CD4-positive, alpha-beta T cell (primary cell): ENCODE results near the gene DMTF1. TPM values are rescaled to one million over a fixed set of nuclear protein-coding genes. Genes with fewer than 3 reads are reported as not detected.
"Not testable (repeated sequence)": the region's sequence is repeated elsewhere in the genome, so short reads cannot be mapped to it uniquely, and the experiment has no call there.

Experiments
- ATAC-seq: fragments of 200-7000 bp; cut with Tn5 transposase; one replicate; pipeline ENCODE4 v1.10.0; 2022; ENCODE audit warnings: mild to moderate bottlenecking; ENCODE audit not compliant: poor library complexity
- CTCF ChIA-PET: fragments of 350-600 bp; sonication (Branson Sonifier 250); formaldehyde crosslinking; loops from one replicate; lab custom pipeline; 2021; ENCODE audit warnings: antibody characterized with exemption, inconsistent platforms; lab: Charles Lee
- POLR2A ChIA-PET: fragments of 350-600 bp; sonication (Branson Sonifier 250); formaldehyde crosslinking; loops from one replicate; lab custom pipeline; 2021; ENCODE audit warnings: antibody characterized with exemption, inconsistent platforms; lab: Charles Lee
- DNase-seq, 14 experiments: peaks; one replicate each; pipeline ENCODE4 v3.0.0-alpha.2; 2013 to 2020; ENCODE audit warnings: mixed read lengths in 2 of 14
- H3K27ac ChIP-seq, 2 donors: one replicate each; pipeline versions ENCODE4 v1.5.1 to v1.7.0; 2013; ENCODE audit warnings: low read length in 2 of 2, low read depth in 1 of 2, mild to moderate bottlenecking in 1 of 2
- H3K27me3 ChIP-seq, 2 experiments: 1 replicate in 1 of 2; 2 replicates in 1 of 2; pipeline versions ENCODE4 v1.6.1 to v1.7.0; 2013; ENCODE audit warnings: low read length in 2 of 2, control low read depth in 1 of 2, mild to moderate bottlenecking in 1 of 2, moderate library complexity in 1 of 2; ENCODE audit not compliant: insufficient read depth in 2 of 2, control insufficient read depth in 1 of 2
- H3K36me3 ChIP-seq: one replicate; pipeline ENCODE4 v1.6.1; 2013; ENCODE audit warnings: low read length, control low read depth; ENCODE audit not compliant: insufficient read depth
- H3K4me1 ChIP-seq: one replicate; pipeline ENCODE4 v1.6.1; 2013; ENCODE audit warnings: low read length, control low read depth; ENCODE audit not compliant: insufficient read depth
- H3K4me3 ChIP-seq: one replicate; pipeline ENCODE4 v1.5.1; 2013; ENCODE audit warnings: mild to moderate bottlenecking, low read length, moderate library complexity
- H3K9me3 ChIP-seq, 2 experiments: 1 replicate in 1 of 2; 2 replicates in 1 of 2; pipeline versions ENCODE4 v1.6.1 to v1.7.0; 2013; ENCODE audit warnings: low read length in 2 of 2, mild to moderate bottlenecking in 2 of 2, control low read depth in 1 of 2, moderate library complexity in 1 of 2; ENCODE audit not compliant: control insufficient read depth in 1 of 2, insufficient read depth in 1 of 2
- H3K27ac Mint-ChIP-seq: one replicate; pipeline ENCODE4 v1.8.0; 2020; ENCODE audit warnings: mixed read lengths
- H3K27me3 Mint-ChIP-seq: one replicate; pipeline ENCODE4 v1.8.0; 2021; ENCODE audit warnings: mixed read lengths
- H3K36me3 Mint-ChIP-seq: one replicate; pipeline ENCODE4 v1.8.0; 2021; ENCODE audit warnings: low read depth, mixed read lengths
- H3K4me1 Mint-ChIP-seq: one replicate; pipeline ENCODE4 v1.8.0; 2021; ENCODE audit warnings: low read depth, mixed read lengths
- H3K4me3 Mint-ChIP-seq: one replicate; pipeline ENCODE4 v1.8.0; 2020; ENCODE audit warnings: mild to moderate bottlenecking, mixed read lengths
- H3K9me3 Mint-ChIP-seq: one replicate; pipeline ENCODE4 v1.8.0; 2020; ENCODE audit warnings: mixed read lengths
- intact Hi-C, 2 experiments: fragments of 100-400 bp; cut with DNase I in 1 of 2; cut with micrococcal nuclease in 1 of 2; formaldehyde crosslinking; loops; one replicate each; pipeline versions ENCODE4 v1.15.1 to v1.9.0; 2023 to 2025; cut with DNase I, micrococcal nuclease
- total RNA-seq, 174 experiments: library from RNA in 2 of 174; stranded (reverse) in 2 of 174; gene quantifications; one replicate each; pipeline ENCODE4 v1.2.3 and lab custom pipeline; 2021 to 2026
- TF ChIP-seq, protein P1 (sequence below): fragments of 200-600 bp; IDR thresholded peaks from one replicate; pipeline ENCODE4 v1.8.0; 2022; ENCODE audit warnings: antibody characterized with exemption, mild to moderate bottlenecking

DMTF1 gene
- total RNA-seq, 2 experiments from 2014 or later = 114 to 115 TPM

DNA sequence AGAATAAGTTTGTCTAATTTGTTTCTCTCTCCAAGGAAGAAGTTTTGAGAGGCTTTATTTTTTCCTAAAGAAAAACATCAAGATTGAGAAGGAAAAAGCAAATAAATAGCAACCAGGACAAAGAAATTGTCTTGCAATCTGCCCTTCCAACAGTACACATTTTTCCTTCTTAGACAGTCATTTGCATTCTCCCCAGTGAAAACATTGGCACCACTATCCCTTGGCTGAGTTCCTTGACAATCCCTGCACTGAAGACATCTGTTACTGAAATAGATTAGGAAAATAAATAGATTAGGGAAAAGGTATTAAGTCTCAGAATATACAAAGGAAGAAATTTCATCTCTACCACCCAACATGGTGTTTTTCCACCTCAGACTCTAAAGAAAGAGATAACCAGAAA, 79.5 kb downstream of the DMTF1 start:
- Mint-ChIP-seq H3K36me3 (no peaks in the 10 kb centered on the region), H3K27ac (no peak overlapping the region), H3K27me3 (peaks cover 2% of the 10 kb centered on the region), H3K9me3 (no peaks in the 10 kb centered on the region), H3K4me3 (no peak overlapping the region), H3K4me1 (no peaks in the 10 kb centered on the region)
- no peak overlapping the region for H3K4me3 ChIP-seq
- H3K9me3 ChIP-seq = no peaks in the 10 kb centered on the region
- POLR2A ChIA-PET = no interaction called here
- no peaks in the 10 kb centered on the region for H3K27me3 ChIP-seq
- DNase-seq (no peak), ATAC-seq (no peak)
- no peaks in the 10 kb centered on the region for H3K4me1 ChIP-seq
- no peak overlapping the region for H3K27ac ChIP-seq
- intact Hi-C loops = no loop called here
- CTCF ChIA-PET = no interaction called here
- no peaks in the 10 kb centered on the region for H3K36me3 ChIP-seq
- TF ChIP-seq, protein P1, sequence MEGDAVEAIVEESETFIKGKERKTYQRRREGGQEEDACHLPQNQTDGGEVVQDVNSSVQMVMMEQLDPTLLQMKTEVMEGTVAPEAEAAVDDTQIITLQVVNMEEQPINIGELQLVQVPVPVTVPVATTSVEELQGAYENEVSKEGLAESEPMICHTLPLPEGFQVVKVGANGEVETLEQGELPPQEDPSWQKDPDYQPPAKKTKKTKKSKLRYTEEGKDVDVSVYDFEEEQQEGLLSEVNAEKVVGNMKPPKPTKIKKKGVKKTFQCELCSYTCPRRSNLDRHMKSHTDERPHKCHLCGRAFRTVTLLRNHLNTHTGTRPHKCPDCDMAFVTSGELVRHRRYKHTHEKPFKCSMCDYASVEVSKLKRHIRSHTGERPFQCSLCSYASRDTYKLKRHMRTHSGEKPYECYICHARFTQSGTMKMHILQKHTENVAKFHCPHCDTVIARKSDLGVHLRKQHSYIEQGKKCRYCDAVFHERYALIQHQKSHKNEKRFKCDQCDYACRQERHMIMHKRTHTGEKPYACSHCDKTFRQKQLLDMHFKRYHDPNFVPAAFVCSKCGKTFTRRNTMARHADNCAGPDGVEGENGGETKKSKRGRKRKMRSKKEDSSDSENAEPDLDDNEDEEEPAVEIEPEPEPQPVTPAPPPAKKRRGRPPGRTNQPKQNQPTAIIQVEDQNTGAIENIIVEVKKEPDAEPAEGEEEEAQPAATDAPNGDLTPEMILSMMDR = no peak

DNA sequence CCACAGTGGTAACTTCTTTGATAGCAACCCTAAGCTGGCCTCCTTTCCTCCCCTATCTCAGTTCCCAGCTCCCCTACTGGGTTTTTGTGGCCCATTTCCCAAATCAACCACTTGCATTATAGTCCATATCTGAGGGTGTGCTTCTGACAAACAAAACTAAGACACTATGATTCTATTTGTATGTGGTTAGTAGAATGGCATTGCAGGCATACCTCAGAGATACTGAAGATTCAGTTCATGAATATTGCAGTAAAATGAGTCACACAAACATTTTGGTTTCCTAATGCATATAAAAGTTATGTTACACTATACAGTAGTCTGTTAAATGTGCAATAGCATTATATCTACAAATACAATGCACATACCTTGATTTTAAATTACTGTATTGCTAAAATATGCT, 82.7 kb downstream of the DMTF1 start:
- intact Hi-C loops = no loop called here
- TF ChIP-seq, protein P1 = no peak
- no peaks in the 10 kb centered on the region for H3K9me3 ChIP-seq
- Mint-ChIP-seq H3K36me3 (no peaks in the 10 kb centered on the region), H3K27ac (no peak overlapping the region), H3K27me3 (peaks cover 10% of the 10 kb centered on the region), H3K9me3 (no peaks in the 10 kb centered on the region), H3K4me1 (no peaks in the 10 kb centered on the region), H3K4me3 (no peak overlapping the region)
- no peak for ATAC-seq
- no peak overlapping the region for H3K4me3 ChIP-seq
- H3K4me1 ChIP-seq = no peaks in the 10 kb centered on the region
- DNase-seq = no peak
- POLR2A ChIA-PET = interaction anchor here (1.0 kb wide), 1 partner anchor 82 kb away, joined by 3 read pairs; the partner anchor contains the start of gene DMTF1
- CTCF ChIA-PET = no interaction called here
- H3K27ac ChIP-seq = no peak overlapping the region
- H3K36me3 ChIP-seq = no peaks in the 10 kb centered on the region
- peaks cover 3% of the 10 kb centered on the region in 2 experiments for H3K27me3 ChIP-seq

DNA sequence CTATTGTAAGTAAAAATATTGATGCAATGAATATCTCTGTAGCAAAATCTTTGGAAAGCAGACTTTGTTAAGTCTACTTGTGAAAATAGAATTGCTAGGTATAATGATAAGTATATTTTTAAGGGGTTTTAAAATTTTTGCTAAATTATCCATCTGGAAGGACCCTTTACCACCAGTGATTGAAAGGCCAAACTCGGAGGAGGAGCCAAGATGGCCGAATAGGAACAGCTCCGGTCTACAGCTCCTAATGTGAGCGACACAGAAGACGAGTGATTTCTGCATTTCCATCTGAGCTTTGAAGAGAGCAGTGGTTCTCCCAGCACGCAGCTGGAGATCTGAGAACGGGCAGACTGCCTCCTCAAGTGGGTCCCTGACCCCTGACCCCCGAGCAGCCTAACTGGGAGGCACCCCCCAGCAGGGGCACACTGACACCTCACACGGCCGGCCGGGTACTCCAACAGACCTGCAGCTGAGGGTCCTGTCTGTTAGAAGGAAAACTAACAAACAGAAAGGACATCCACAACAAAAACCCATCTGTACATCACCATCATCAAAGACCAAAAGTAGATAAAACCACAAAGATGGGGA, 86.3 kb downstream of the DMTF1 start:
- ATAC-seq, H3K9me3 ChIP-seq, DNase-seq, intact Hi-C loops, H3K27ac Mint-ChIP-seq, H3K27me3 ChIP-seq, H3K4me1 ChIP-seq, H3K36me3 ChIP-seq, POLR2A ChIA-PET, H3K36me3 Mint-ChIP-seq, CTCF ChIA-PET, H3K27ac ChIP-seq, H3K4me1 Mint-ChIP-seq, H3K9me3 Mint-ChIP-seq, H3K4me3 ChIP-seq, H3K4me3 Mint-ChIP-seq: not testable (repeated sequence)
- H3K27me3 Mint-ChIP-seq = peaks cover 14% of the 10 kb centered on the region

DNA sequence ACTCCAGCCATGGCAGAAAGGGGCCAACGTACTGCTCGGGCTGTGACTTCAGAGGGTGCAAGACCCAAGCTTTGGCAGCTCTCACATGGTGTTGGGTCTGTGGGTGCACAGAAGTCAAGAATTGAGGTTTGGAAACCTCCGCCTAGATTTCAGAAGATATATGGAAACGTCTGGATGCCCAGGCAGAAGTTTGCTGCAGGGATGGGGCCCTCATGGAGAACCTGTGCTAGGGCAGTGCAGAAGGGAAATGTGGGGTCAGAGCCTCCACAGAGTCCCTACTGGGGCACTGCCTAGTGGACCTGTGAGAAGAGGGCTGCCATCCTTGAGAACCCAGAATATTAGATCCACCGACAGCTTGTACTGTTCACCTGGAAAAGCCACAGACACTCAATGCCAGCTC, 93.4 kb downstream of the DMTF1 start:
- H3K36me3 ChIP-seq, DNase-seq, H3K36me3 Mint-ChIP-seq, H3K4me1 ChIP-seq, POLR2A ChIA-PET, intact Hi-C loops, H3K4me3 Mint-ChIP-seq, H3K9me3 Mint-ChIP-seq, H3K27ac ChIP-seq, H3K4me1 Mint-ChIP-seq, H3K27me3 Mint-ChIP-seq, ATAC-seq, H3K4me3 ChIP-seq, H3K27ac Mint-ChIP-seq, H3K27me3 ChIP-seq, CTCF ChIA-PET: not testable (repeated sequence)
- H3K9me3 ChIP-seq = peaks cover 7 to 11% of the 10 kb centered on the region in 2 experiments

Other genes starting within 250 kb of the DMTF1 start
- gene ELAPOR2, start 92.8 kb upstream of the DMTF1 start, total RNA-seq = 1 to 10 TPM; 7.2 to 7.7 TPM
- 100 to 1,000 TPM; 158 to 161 TPM for gene TMEM243, start 67.3 kb downstream of the DMTF1 start, total RNA-seq
- 1 to 10 TPM; 8.5 to 8.6 TPM for gene CROT, start 193.2 kb downstream of the DMTF1 start, total RNA-seq